DOHH2 (cell line): ENCODE data around the gene WASL.

Experiments
- H3F3A ChIP-seq: fragments of 200-600 bp; sonication (generic), shearing (Covaris generic); 2 replicates; pipeline ENCODE4 v1.6.0; 2016; ENCODE audit warnings: antibody characterized with exemption, mild to moderate bottlenecking; ENCODE audit not compliant: control insufficient read depth, insufficient read depth
- H3K27ac ChIP-seq: fragments of 200-600 bp; sonication (generic); 2 replicates; pipeline ENCODE4 v1.5.1; 2014; ENCODE audit warnings: low read depth, mild to moderate bottlenecking, low read length, moderate library complexity
- H3K27me3 ChIP-seq: fragments of 200-600 bp; sonication (generic); 2 replicates; pipeline ENCODE4 v1.6.1; 2014; ENCODE audit warnings: mild to moderate bottlenecking, low read length, mixed read lengths; ENCODE audit not compliant: control insufficient read depth
- H3K36me3 ChIP-seq: fragments of 200-600 bp; sonication (generic); 2 replicates; pipeline ENCODE4 v1.6.1; 2014; ENCODE audit warnings: mild to moderate bottlenecking, low read length, moderate library complexity, mixed read lengths; ENCODE audit not compliant: control insufficient read depth
- H3K4me1 ChIP-seq: fragments of 200-600 bp; sonication (generic); 2 replicates; pipeline ENCODE4 v1.6.1; 2014; ENCODE audit warnings: mild to moderate bottlenecking, low read length, mixed read lengths; ENCODE audit not compliant: control insufficient read depth
- H3K4me2 ChIP-seq: fragments of 200-600 bp; sonication (generic); 2 replicates; pipeline ENCODE4 v1.6.0; 2014; ENCODE audit warnings: mild to moderate bottlenecking, low read length, moderate library complexity
- H3K4me3 ChIP-seq: fragments of 200-600 bp; sonication (generic); 2 replicates; pipeline ENCODE4 v1.5.1; 2014; ENCODE audit warnings: mild to moderate bottlenecking, low read length, mixed read lengths
- H3K79me2 ChIP-seq: fragments of 200-600 bp; sonication (generic); 2 replicates; pipeline ENCODE4 v1.6.1; 2014; ENCODE audit warnings: mild to moderate bottlenecking, low read length, mixed read lengths; ENCODE audit not compliant: control insufficient read depth
- H3K9me2 ChIP-seq: fragments of 200-600 bp; sonication (generic); replicated peaks from 2 replicates; pipeline ENCODE4 v1.6.1; 2014; ENCODE audit warnings: mild to moderate bottlenecking, low read length, mixed read lengths; ENCODE audit not compliant: control insufficient read depth
- H3K9me3 ChIP-seq: fragments of 200-600 bp; sonication (generic); 2 replicates; pipeline ENCODE4 v1.6.1; 2014; ENCODE audit warnings: antibody characterized with exemption, low read length, mixed read lengths; ENCODE audit not compliant: control insufficient read depth, insufficient read depth
- H4K20me1 ChIP-seq: fragments of 200-600 bp; sonication (generic); 2 replicates; pipeline ENCODE4 v1.6.0; 2014; ENCODE audit warnings: low read depth, mild to moderate bottlenecking, antibody characterized with exemption, low read length, moderate library complexity; ENCODE audit not compliant: control insufficient read depth, insufficient read depth
- CTCF ChIP-seq: fragments of 200-600 bp; sonication (generic); IDR thresholded peaks from one replicate; pipeline ENCODE4 v1.5.1; 2014; ENCODE audit warnings: antibody characterized with exemption, mild to moderate bottlenecking, low read depth, low read length; ENCODE audit not compliant: poor library complexity, severe bottlenecking
- EZH2phosphoT487 ChIP-seq: fragments of 200-600 bp; sonication (generic); IDR thresholded peaks from 2 replicates; pipeline ENCODE4 v1.6.1; 2017; ENCODE audit warnings: borderline replicate concordance, mild to moderate bottlenecking, antibody characterized with exemption, low read length, moderate library complexity, mixed read lengths

WASL gene

GRCh38 chr7:123748734-123749536 lies at the start of gene WASL:
WASL (minus strand) TSS chr7:123749003; CDS start chr7:123748734, 269 bp downstream.
- Histone ChIP-seq H3K4me2 (peak within 1 kb of the TSS; percentile 89), H3K27ac (peak within 1 kb of the TSS; percentile 85), H4K20me1 (peaks cover 32% of the 10 kb centered on the region), H3K9me3 (no peaks in the 10 kb centered on the region), H3K9me2 (no peaks in the 10 kb centered on the region), H3K79me2 (peaks cover 75% of the 10 kb centered on the region), H3K4me1 (peaks cover 49% of the 10 kb centered on the region), H3K36me3 (peaks cover 46% of the 10 kb centered on the region), H3K27me3 (no peaks in the 10 kb centered on the region), H3F3A (peaks cover 7% of the 10 kb centered on the region; the same call in 1 of the 2 replicates), H3K4me3 (peak within 1 kb of the TSS; percentile 94)
- TF ChIP-seq EZH2phosphoT487: no peak
- no peak for TF ChIP-seq CTCF

GRCh38 chr7:123797673-123798531 lies 49.1 kb upstream of the WASL start:
- H3K9me2 ChIP-seq: no peaks in the 10 kb centered on the region
- H3K4me3 ChIP-seq: no peak overlapping the region
- no peak overlapping the region for H3K4me2 ChIP-seq
- H3K27ac ChIP-seq: no peak overlapping the region
- H3K27me3 ChIP-seq: peaks cover 4% of the 10 kb centered on the region; the same call in 1 of the 2 replicates
- no peaks in the 10 kb centered on the region for H3F3A ChIP-seq
- no peaks in the 10 kb centered on the region for H3K36me3 ChIP-seq
- no peaks in the 10 kb centered on the region for H4K20me1 ChIP-seq
- TF ChIP-seq EZH2phosphoT487 (no peak), CTCF (peak; percentile 58)
- no peaks in the 10 kb centered on the region for H3K4me1 ChIP-seq
- no peaks in the 10 kb centered on the region for H3K79me2 ChIP-seq
- no peaks in the 10 kb centered on the region for H3K9me3 ChIP-seq

- Histone ChIP-seq H3K4me2 (no peak overlapping the region), H3K4me3 (no peak overlapping the region), H3K27ac (no peak overlapping the region), H3K27me3 (peaks cover 7% of the 10 kb centered on the region; the same call in 1 of the 2 replicates), H4K20me1 (no peaks in the 10 kb centered on the region), H3K4me1 (no peaks in the 10 kb centered on the region), H3K79me2 (no peaks in the 10 kb centered on the region), H3F3A (no peaks in the 10 kb centered on the region), H3K9me2 (no peaks in the 10 kb centered on the region), H3K9me3 (no peaks in the 10 kb centered on the region), H3K36me3 (no peaks in the 10 kb centered on the region)
- no peak for TF ChIP-seq CTCF
- no peak for TF ChIP-seq EZH2phosphoT487
Measured at GRCh38 chr7:123796568-123796967, 47.8 kb upstream of the WASL start.
